AG10803 (cell line): ENCODE measurements around the gene LTF.

ENCODE experiments used
- DNase-seq: peaks from one replicate; pipeline ENCODE4 v3.0.0; 2010; ENCODE audit warnings: low read depth
- H3K4me3 ChIP-seq: 2 replicates; pipeline ENCODE4 v1.5.1; 2011; ENCODE audit warnings: mild to moderate bottlenecking, low read length, control low read depth
- TF ChIP-seq, protein P1 (sequence below): conservative IDR thresholded peaks from 2 replicates; pipeline ENCODE4 v1.5.1; 2011; ENCODE audit warnings: mild to moderate bottlenecking, low read length, control low read depth, inconsistent platforms

LTF gene

DNA sequence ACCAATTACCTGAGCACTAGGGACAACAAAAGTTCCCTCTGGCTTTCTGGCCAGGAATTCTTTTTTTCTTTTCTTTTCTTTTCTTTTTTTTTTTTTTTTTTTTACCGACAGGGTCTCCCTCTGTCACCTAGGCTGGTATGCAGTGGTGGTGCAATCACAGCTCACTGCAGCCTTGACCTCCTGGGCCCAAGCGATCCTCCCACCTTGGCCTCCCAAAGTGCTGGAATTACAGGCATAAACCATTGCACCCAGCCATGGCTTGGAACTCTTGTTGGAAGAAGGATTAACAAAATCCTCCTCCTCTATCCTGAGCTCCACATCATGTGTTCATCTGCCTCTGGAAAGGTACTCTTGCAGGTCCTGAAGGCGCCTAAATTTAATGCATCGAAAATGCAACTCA lies 2.9 kb upstream of the LTF start:
- DNase-seq, result no peak
- TF ChIP-seq, protein P1, sequence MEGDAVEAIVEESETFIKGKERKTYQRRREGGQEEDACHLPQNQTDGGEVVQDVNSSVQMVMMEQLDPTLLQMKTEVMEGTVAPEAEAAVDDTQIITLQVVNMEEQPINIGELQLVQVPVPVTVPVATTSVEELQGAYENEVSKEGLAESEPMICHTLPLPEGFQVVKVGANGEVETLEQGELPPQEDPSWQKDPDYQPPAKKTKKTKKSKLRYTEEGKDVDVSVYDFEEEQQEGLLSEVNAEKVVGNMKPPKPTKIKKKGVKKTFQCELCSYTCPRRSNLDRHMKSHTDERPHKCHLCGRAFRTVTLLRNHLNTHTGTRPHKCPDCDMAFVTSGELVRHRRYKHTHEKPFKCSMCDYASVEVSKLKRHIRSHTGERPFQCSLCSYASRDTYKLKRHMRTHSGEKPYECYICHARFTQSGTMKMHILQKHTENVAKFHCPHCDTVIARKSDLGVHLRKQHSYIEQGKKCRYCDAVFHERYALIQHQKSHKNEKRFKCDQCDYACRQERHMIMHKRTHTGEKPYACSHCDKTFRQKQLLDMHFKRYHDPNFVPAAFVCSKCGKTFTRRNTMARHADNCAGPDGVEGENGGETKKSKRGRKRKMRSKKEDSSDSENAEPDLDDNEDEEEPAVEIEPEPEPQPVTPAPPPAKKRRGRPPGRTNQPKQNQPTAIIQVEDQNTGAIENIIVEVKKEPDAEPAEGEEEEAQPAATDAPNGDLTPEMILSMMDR, result no peak
- no peak overlapping the region for H3K4me3 ChIP-seq

DNA sequence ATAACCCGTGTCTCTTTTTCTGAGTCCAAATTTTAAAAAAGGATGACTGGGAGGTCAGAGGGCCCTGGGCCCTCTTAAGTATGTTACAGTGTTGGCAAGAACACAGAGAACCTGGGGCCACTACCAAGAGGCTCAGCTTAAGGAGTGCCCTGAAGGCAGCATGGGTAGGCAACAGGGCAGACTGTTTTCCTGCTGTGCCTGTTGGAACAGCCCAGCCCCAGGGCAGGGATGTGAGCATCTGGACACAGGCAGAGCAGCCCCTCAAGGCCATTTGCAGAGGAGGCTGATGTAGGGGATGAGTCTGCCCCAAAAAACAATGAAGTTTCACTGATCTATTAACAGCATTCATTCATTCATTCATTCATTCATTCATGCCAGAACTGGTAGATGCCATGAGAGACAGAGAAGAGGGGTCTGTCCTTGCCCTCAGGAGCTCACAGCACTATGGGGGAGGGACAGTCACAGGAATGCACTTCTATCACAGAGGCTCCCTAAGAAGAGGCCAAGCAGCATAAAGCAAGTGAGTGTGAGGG lies 2.2 kb upstream of the LTF start:
- no peak for DNase-seq
- H3K4me3 ChIP-seq, result no peak overlapping the region
- TF ChIP-seq, protein P1, result no peak

DNA sequence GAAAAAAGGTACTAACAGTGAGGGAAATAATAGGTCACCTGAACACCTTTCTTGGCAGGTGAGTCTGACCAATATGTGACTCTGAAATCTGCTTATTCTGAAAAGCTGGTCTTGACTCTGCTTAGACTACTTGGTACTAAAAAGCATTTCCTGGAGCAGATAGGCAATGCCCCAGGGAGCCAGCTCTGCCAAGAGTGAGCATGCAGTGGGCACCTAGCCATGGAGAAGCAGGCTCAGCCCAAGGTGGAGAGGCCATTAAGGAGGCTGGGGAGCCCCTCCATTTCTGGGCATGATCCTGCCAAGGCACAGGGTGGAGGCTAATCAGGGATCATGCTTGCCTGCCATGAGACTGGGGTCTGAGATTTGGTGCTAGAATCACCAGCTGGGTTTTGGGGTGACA lies 1.6 kb upstream of the LTF start:
- TF ChIP-seq, protein P1, result no peak
- no peak for DNase-seq
- no peak overlapping the region for H3K4me3 ChIP-seq

DNA sequence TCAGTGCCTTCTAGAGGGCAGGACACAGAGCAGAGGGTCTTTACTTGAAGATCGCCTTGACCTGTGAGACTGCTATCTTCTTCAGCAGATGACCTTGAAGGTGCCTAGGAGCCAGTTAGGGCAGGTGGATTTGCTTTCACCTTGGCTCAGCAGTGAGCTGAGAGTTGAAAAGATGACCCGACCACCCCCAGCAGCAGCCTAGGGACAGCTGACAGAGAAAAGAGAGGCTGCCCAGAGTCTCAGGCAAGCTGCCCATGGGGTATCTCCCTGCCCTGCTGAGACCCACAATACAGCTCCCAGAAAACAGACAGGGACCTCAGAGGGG lies 453 bp upstream of the LTF start:
- DNase-seq, result no peak
- no peak overlapping the region for H3K4me3 ChIP-seq
- TF ChIP-seq, protein P1, result no peak

DNA sequence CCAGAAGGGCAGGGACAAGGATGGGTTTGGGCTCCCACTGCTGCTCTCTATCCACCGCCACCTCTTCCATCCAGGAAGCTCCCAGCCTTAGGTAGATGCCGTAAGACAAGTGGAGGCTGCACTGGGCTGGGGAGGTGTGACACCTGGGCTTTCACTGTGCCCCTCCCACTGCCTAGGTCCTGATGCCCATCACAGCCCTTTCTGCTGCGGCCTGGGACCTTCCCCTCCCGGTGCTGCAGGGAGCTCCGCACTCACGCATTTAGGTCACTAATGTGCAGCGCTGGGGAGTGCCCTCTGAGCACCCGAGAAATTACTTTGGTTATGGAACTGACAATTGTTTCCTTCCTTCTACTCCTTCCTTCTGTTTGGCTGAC lies 850 bp downstream of the LTF start:
- no peak overlapping the region for H3K4me3 ChIP-seq
- TF ChIP-seq, protein P1, result no peak
- no peak for DNase-seq

DNA sequence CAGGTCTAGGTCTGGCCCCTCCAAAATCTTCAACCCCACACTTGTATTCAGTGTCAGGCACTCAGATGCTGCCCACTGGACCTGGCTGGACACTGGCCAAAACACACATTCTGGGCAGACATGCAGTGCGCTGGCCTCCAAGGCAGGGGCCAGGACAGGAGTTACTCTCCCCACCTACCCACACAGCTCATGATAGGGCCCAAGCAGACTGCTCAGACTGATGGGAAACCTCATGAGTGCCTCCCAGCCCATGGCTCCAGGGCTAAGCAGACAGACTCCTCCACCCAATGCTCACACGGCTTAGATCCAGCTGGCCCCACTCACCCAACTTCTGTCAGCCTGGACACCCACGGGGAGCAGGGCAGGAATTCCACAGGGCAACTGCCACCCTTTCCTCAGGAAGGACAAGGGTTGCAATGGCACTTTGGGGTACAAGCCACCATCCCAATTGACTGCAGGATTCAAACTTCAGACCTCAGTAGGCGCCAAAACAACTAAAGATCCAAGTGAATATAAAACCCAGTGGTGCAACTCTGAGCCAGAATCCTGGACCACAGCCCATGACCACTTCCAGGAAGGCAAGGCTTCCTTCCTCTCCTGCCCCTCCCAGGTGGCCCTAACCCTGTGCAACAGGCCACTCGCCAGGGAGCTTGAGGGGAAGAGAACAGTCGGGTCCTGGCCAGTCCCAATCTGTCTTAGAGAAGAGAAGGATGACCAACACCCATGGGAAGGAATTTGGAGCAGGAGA lies 1.4 kb downstream of the LTF start:
- no peak overlapping the region for H3K4me3 ChIP-seq
- TF ChIP-seq, protein P1, result no peak
- no peak for DNase-seq

DNA sequence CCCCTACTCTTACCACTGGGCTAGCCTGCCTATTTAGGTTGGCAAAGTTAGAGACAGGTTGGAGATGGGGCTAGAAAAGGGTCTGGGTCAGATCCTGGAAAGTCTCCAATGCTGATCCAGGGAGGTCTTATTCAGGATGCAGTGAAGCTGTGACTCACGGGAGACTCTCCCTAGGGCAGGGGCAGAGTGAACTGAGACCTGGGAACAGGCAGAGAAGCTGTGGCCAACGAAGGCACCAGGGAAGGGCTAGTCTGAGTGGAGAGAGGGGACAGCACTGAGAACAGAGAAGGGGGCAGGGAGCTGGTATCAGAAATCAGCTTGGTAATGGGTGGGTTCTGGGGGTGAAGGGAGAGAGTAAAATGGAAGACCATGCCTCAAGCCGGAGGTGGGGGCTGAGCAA lies 2.2 kb downstream of the LTF start:
- DNase-seq, result no peak
- TF ChIP-seq, protein P1, result no peak

More for the DNA sequence above, 2.2 kb downstream of the LTF start:
- H3K4me3 ChIP-seq, result no peak overlapping the region
